ENCODE data around the gene F8. TPM values are rescaled to one million over a fixed set of nuclear protein-coding genes. Genes with fewer than 3 reads are reported as not detected.

F8 gene
- total and polyA plus RNA-seq, 9 of the 15 experiments (the other 6 are each of a cell fraction or from before 2014, with no cell fraction given) = 0.41 to 3.8 (median 0.91) TPM

GRCh38 chrX:155026420-155026726 lies 3.9 kb upstream of the F8 start (continued):
- TF ChIP-seq, protein P1, sequence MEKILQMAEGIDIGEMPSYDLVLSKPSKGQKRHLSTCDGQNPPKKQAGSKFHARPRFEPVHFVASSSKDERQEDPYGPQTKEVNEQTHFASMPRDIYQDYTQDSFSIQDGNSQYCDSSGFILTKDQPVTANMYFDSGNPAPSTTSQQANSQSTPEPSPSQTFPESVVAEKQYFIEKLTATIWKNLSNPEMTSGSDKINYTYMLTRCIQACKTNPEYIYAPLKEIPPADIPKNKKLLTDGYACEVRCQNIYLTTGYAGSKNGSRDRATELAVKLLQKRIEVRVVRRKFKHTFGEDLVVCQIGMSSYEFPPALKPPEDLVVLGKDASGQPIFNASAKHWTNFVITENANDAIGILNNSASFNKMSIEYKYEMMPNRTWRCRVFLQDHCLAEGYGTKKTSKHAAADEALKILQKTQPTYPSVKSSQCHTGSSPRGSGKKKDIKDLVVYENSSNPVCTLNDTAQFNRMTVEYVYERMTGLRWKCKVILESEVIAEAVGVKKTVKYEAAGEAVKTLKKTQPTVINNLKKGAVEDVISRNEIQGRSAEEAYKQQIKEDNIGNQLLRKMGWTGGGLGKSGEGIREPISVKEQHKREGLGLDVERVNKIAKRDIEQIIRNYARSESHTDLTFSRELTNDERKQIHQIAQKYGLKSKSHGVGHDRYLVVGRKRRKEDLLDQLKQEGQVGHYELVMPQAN (IDR thresholded peaks at IDR 0.05; ENCODE audit: borderline replicate concordance) = no peak
- TF ChIP-seq ZNF583 (CRISPR knock-in tag; IDR thresholded peaks at IDR 0.05) (no peak), ZBTB2 (IDR thresholded peaks at IDR 0.05) (no peak), RBM39 (optimal IDR thresholded peaks at IDR 0.05; ENCODE audit: low read depth, low read length) (no peak), BRF1 (IDR thresholded peaks at IDR 0.05; ENCODE audit: borderline replicate concordance, extremely low read depth, insufficient read length) (no peak), NRF1 (conservative IDR thresholded peaks at IDR 0.05 in 1 of 2, IDR thresholded peaks at IDR 0.05 in 1 of 2) (no peak), HBP1 (CRISPR knock-in tag; IDR thresholded peaks at IDR 0.05) (no peak), BCOR (IDR thresholded peaks at IDR 0.05) (no peak), SMC3 (conservative IDR thresholded peaks at IDR 0.05; ENCODE audit: insufficient read depth, low read depth, low read length) (no peak), MBD2 (IDR thresholded peaks at IDR 0.05; ENCODE audit: borderline replicate concordance, low read depth) (no peak), ZNF174 (CRISPR knock-in tag; IDR thresholded peaks at IDR 0.05) (no peak), NELFE (IDR thresholded peaks at IDR 0.05; ENCODE audit: insufficient read depth, insufficient read length) (no peak), NONO (IDR thresholded peaks at IDR 0.05; ENCODE audit: low read depth in 2 of 2, low read length in 1 of 2) (no peak), JUNB (CRISPR knock-in tag; conservative IDR thresholded peaks at IDR 0.05) (no peak), ZEB2 (IDR thresholded peaks at IDR 0.05) (0 out of 2 replicates have a peak, but pooled peaks have one; percentile 19), TEAD1 (CRISPR knock-in tag; IDR thresholded peaks at IDR 0.05) (no peak)
- TF ChIP-seq, protein P2, sequence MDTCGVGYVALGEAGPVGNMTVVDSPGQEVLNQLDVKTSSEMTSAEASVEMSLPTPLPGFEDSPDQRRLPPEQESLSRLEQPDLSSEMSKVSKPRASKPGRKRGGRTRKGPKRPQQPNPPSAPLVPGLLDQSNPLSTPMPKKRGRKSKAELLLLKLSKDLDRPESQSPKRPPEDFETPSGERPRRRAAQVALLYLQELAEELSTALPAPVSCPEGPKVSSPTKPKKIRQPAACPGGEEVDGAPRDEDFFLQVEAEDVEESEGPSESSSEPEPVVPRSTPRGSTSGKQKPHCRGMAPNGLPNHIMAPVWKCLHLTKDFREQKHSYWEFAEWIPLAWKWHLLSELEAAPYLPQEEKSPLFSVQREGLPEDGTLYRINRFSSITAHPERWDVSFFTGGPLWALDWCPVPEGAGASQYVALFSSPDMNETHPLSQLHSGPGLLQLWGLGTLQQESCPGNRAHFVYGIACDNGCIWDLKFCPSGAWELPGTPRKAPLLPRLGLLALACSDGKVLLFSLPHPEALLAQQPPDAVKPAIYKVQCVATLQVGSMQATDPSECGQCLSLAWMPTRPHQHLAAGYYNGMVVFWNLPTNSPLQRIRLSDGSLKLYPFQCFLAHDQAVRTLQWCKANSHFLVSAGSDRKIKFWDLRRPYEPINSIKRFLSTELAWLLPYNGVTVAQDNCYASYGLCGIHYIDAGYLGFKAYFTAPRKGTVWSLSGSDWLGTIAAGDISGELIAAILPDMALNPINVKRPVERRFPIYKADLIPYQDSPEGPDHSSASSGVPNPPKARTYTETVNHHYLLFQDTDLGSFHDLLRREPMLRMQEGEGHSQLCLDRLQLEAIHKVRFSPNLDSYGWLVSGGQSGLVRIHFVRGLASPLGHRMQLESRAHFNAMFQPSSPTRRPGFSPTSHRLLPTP (IDR thresholded peaks at IDR 0.05; ENCODE audit: borderline replicate concordance, extremely low read depth, insufficient read length) = no peak
- TF ChIP-seq, protein P3, sequence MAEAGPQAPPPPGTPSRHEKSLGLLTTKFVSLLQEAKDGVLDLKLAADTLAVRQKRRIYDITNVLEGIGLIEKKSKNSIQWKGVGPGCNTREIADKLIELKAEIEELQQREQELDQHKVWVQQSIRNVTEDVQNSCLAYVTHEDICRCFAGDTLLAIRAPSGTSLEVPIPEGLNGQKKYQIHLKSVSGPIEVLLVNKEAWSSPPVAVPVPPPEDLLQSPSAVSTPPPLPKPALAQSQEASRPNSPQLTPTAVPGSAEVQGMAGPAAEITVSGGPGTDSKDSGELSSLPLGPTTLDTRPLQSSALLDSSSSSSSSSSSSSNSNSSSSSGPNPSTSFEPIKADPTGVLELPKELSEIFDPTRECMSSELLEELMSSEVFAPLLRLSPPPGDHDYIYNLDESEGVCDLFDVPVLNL (CRISPR knock-in tag; IDR thresholded peaks at IDR 0.05; ENCODE audit: low read depth) = no peak
- TF ChIP-seq, protein P4, sequence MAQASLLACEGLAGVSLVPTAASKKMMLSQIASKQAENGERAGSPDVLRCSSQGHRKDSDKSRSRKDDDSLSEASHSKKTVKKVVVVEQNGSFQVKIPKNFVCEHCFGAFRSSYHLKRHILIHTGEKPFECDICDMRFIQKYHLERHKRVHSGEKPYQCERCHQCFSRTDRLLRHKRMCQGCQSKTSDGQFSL (CRISPR knock-in tag; IDR thresholded peaks at IDR 0.05) = no peak
- TF ChIP-seq, protein P4 (tag; IDR thresholded peaks at IDR 0.05) = peak in 1 of 2 experiments; percentile 74; a peak in 2 of 4 replicates

Measured in K562 (cell line).